ENCODE data around the gene TXN2.
A peak's percentile ranks its signal among the peaks of the same experiment; 100 is the strongest.
"Not testable (repeated sequence)": the region's sequence is repeated elsewhere in the genome, so short reads cannot be mapped to it uniquely, and the experiment has no call there.

TXN2 gene

GRCh38 chr22:36481393-36482168 lies at the start of gene TXN2:
Gene TXN2, minus strand, starts transcription at chr22:36481640. Its CDS starts 803 bp downstream, at chr22:36480837.
- Histone ChIP-seq H3K36me3 (ENCODE audit: insufficient read depth, low read length) (peaks cover 21% of the 10 kb centered on the region), H2AFZ (ENCODE audit: low read depth, low read length) (peak within 1 kb of the TSS; percentile 84), H3K4me1 (ENCODE audit: insufficient read depth, low read length) (peaks cover 10% of the 10 kb centered on the region), H3K27me3 (ENCODE audit: insufficient read depth, low read length) (no peaks in the 10 kb centered on the region), H3K9me3 (ENCODE audit: low read length) (no peaks in the 10 kb centered on the region), H3K4me3 (ENCODE audit: low read length) (peak within 1 kb of the TSS; percentile 85)

- H3K4me3 ChIP-seq (ENCODE audit: low read length) = peak within 1 kb of the TSS; percentile 97
- no peaks in the 10 kb centered on the region for H3K27me3 ChIP-seq (ENCODE audit: insufficient read depth, low read length)
- H2AFZ ChIP-seq (ENCODE audit: low read depth, low read length) = peak within 1 kb of the TSS; percentile 56
- H3K36me3 ChIP-seq (ENCODE audit: insufficient read depth, low read length) = peaks cover 28% of the 10 kb centered on the region
- no peaks in the 10 kb centered on the region for H3K9me3 ChIP-seq (ENCODE audit: low read length)
- H3K4me1 ChIP-seq (ENCODE audit: insufficient read depth, low read length) = peaks cover 13% of the 10 kb centered on the region
Measured at GRCh38 chr22:36528795-36529751, 47.6 kb upstream of the TXN2 start, which contains the start of gene EIF3D. Gene EIF3D, minus strand, starts transcription at chr22:36529166. Its CDS starts 3,045 bp downstream, at chr22:36526121.

- Histone ChIP-seq H3K36me3 (ENCODE audit: insufficient read depth, low read length) (peaks cover 35% of the 10 kb centered on the region), H3K27me3 (ENCODE audit: insufficient read depth, low read length) (no peaks in the 10 kb centered on the region), H3K4me3 (ENCODE audit: low read length) (peak overlapping the region; percentile 97), H2AFZ (ENCODE audit: low read depth, low read length) (peak overlapping the region; percentile 56), H3K9me3 (ENCODE audit: low read length) (no peaks in the 10 kb centered on the region), H3K4me1 (ENCODE audit: insufficient read depth, low read length) (peaks cover 13% of the 10 kb centered on the region)
Measured at GRCh38 chr22:36528341-36528740, 46.9 kb upstream of the TXN2 start.

GRCh38 chr22:36522662-36523061 lies 41.2 kb upstream of the TXN2 start:
- no peak overlapping the region for H3K4me3 ChIP-seq (ENCODE audit: low read length)
- H3K36me3 ChIP-seq (ENCODE audit: insufficient read depth, low read length) = peaks cover 91% of the 10 kb centered on the region
- H3K4me1 ChIP-seq (ENCODE audit: insufficient read depth, low read length) = no peaks in the 10 kb centered on the region

GRCh38 chr22:36520423-36520822 lies 39.0 kb upstream of the TXN2 start:
- no peak overlapping the region for H2AFZ ChIP-seq (ENCODE audit: low read depth, low read length)
- H3K36me3 ChIP-seq (ENCODE audit: insufficient read depth, low read length) = peaks cover 97% of the 10 kb centered on the region
- no peak overlapping the region for H3K4me3 ChIP-seq (ENCODE audit: low read length)
- no peaks in the 10 kb centered on the region for H3K9me3 ChIP-seq (ENCODE audit: low read length)
- no peaks in the 10 kb centered on the region for H3K27me3 ChIP-seq (ENCODE audit: insufficient read depth, low read length)
- no peaks in the 10 kb centered on the region for H3K4me1 ChIP-seq (ENCODE audit: insufficient read depth, low read length)

More at GRCh38 chr22:36522662-36523061, 41.2 kb upstream of the TXN2 start:
- H3K9me3 ChIP-seq (ENCODE audit: low read length) = no peaks in the 10 kb centered on the region
- H2AFZ ChIP-seq (ENCODE audit: low read depth, low read length) = no peak overlapping the region
- H3K27me3 ChIP-seq (ENCODE audit: insufficient read depth, low read length) = no peaks in the 10 kb centered on the region

- not testable (repeated sequence) for H3K4me1 ChIP-seq (ENCODE audit: insufficient read depth, low read length); H3K9me3 ChIP-seq (ENCODE audit: low read length); H2AFZ ChIP-seq (ENCODE audit: low read depth, low read length); H3K27me3 ChIP-seq (ENCODE audit: insufficient read depth, low read length); H3K4me3 ChIP-seq (ENCODE audit: low read length)
- H3K36me3 ChIP-seq (ENCODE audit: insufficient read depth, low read length) = peaks cover 96% of the 10 kb centered on the region
Measured at GRCh38 chr22:36519906-36520305, 38.5 kb upstream of the TXN2 start.

GRCh38 chr22:36514766-36515165 lies 33.3 kb upstream of the TXN2 start:
- H3K36me3 ChIP-seq (ENCODE audit: insufficient read depth, low read length) = peaks cover 89% of the 10 kb centered on the region
- no peak overlapping the region for H2AFZ ChIP-seq (ENCODE audit: low read depth, low read length)
- H3K4me3 ChIP-seq (ENCODE audit: low read length) = no peak overlapping the region
- no peaks in the 10 kb centered on the region for H3K4me1 ChIP-seq (ENCODE audit: insufficient read depth, low read length)
- H3K9me3 ChIP-seq (ENCODE audit: low read length) = no peaks in the 10 kb centered on the region
- no peaks in the 10 kb centered on the region for H3K27me3 ChIP-seq (ENCODE audit: insufficient read depth, low read length)

- H2AFZ ChIP-seq (ENCODE audit: low read depth, low read length) = no peak overlapping the region
- H3K36me3 ChIP-seq (ENCODE audit: insufficient read depth, low read length) = peaks cover 71% of the 10 kb centered on the region
- H3K9me3 ChIP-seq (ENCODE audit: low read length) = no peaks in the 10 kb centered on the region
- H3K4me3 ChIP-seq (ENCODE audit: low read length) = no peak overlapping the region
- no peaks in the 10 kb centered on the region for H3K27me3 ChIP-seq (ENCODE audit: insufficient read depth, low read length)
- no peaks in the 10 kb centered on the region for H3K4me1 ChIP-seq (ENCODE audit: insufficient read depth, low read length)
Measured at GRCh38 chr22:36512991-36513390, 31.6 kb upstream of the TXN2 start.

- Histone ChIP-seq H3K36me3 (ENCODE audit: insufficient read depth, low read length) (peaks cover 65% of the 10 kb centered on the region), H3K4me3 (ENCODE audit: low read length) (no peak overlapping the region), H3K9me3 (ENCODE audit: low read length) (no peaks in the 10 kb centered on the region), H2AFZ (ENCODE audit: low read depth, low read length) (no peak overlapping the region), H3K27me3 (ENCODE audit: insufficient read depth, low read length) (no peaks in the 10 kb centered on the region), H3K4me1 (ENCODE audit: insufficient read depth, low read length) (no peaks in the 10 kb centered on the region)
Measured at GRCh38 chr22:36512333-36512732, 30.9 kb upstream of the TXN2 start.

- Histone ChIP-seq H3K27me3 (ENCODE audit: insufficient read depth, low read length) (no peaks in the 10 kb centered on the region), H3K4me3 (ENCODE audit: low read length) (no peak overlapping the region), H3K9me3 (ENCODE audit: low read length) (no peaks in the 10 kb centered on the region), H3K4me1 (ENCODE audit: insufficient read depth, low read length) (no peaks in the 10 kb centered on the region), H2AFZ (ENCODE audit: low read depth, low read length) (no peak overlapping the region), H3K36me3 (ENCODE audit: insufficient read depth, low read length) (peaks cover 54% of the 10 kb centered on the region)
Measured at GRCh38 chr22:36510966-36511881, 29.8 kb upstream of the TXN2 start.

GRCh38 chr22:36510384-36510783 lies 28.9 kb upstream of the TXN2 start:
- Histone ChIP-seq H3K4me3 (ENCODE audit: low read length) (no peak overlapping the region), H3K4me1 (ENCODE audit: insufficient read depth, low read length) (no peaks in the 10 kb centered on the region), H3K9me3 (ENCODE audit: low read length) (no peaks in the 10 kb centered on the region), H2AFZ (ENCODE audit: low read depth, low read length) (no peak overlapping the region), H3K27me3 (ENCODE audit: insufficient read depth, low read length) (no peaks in the 10 kb centered on the region), H3K36me3 (ENCODE audit: insufficient read depth, low read length) (peaks cover 46% of the 10 kb centered on the region)

- Histone ChIP-seq H3K9me3 (ENCODE audit: low read length) (no peaks in the 10 kb centered on the region), H3K4me1 (ENCODE audit: insufficient read depth, low read length) (no peaks in the 10 kb centered on the region), H2AFZ (ENCODE audit: low read depth, low read length) (peak overlapping the region; percentile 31), H3K36me3 (ENCODE audit: insufficient read depth, low read length) (peaks cover 25% of the 10 kb centered on the region), H3K4me3 (ENCODE audit: low read length) (peak overlapping the region; percentile 40), H3K27me3 (ENCODE audit: insufficient read depth, low read length) (no peaks in the 10 kb centered on the region)
Measured at GRCh38 chr22:36507518-36508010, 26.1 kb upstream of the TXN2 start.

Measured in neuron (in vitro differentiated cells).